NCI-H1105 (cell line): ENCODE measurements around the gene SUN5.
"Not testable (repeated sequence)": the region's sequence is repeated elsewhere in the genome, so short reads cannot be mapped to it uniquely, and the experiment has no call there.

Experiments used
- DNase-seq: peaks from one replicate; lab custom pipeline; 2025; lab: John Stamatoyannopoulos, UW

SUN5 gene

GRCh38 chr20:32977281-32978008 is 26.8 kb downstream of the SUN5 start:
- DNase-seq: no peak

GRCh38 chr20:32976746-32977145 is 27.5 kb downstream of the SUN5 start:
- DNase-seq: no peak

- no peak for DNase-seq
Observed at GRCh38 chr20:32975698-32976674, 28.2 kb downstream of the SUN5 start.

- DNase-seq: not testable (repeated sequence)
Observed at GRCh38 chr20:32975121-32975520, 29.1 kb downstream of the SUN5 start.

GRCh38 chr20:32974204-32975064 is 29.8 kb downstream of the SUN5 start:
- DNase-seq: not testable (repeated sequence)

GRCh38 chr20:32973077-32973717 is 31.0 kb downstream of the SUN5 start:
- DNase-seq: no peak

GRCh38 chr20:32972181-32973076 is 31.8 kb downstream of the SUN5 start:
- DNase-seq: no peak

- DNase-seq: no peak
Observed at GRCh38 chr20:32971703-32972161, 32.5 kb downstream of the SUN5 start.

GRCh38 chr20:32970973-32971300 is 33.3 kb downstream of the SUN5 start:
- no peak for DNase-seq

GRCh38 chr20:32970115-32970972 is 33.9 kb downstream of the SUN5 start:
- no peak for DNase-seq

- DNase-seq: no peak
Observed at GRCh38 chr20:32969356-32970114, 34.7 kb downstream of the SUN5 start.

GRCh38 chr20:32968478-32969241 is 35.6 kb downstream of the SUN5 start:
- no peak for DNase-seq

GRCh38 chr20:32967961-32968457 is 36.2 kb downstream of the SUN5 start:
- DNase-seq: no peak

- no peak for DNase-seq
Observed at GRCh38 chr20:32966881-32967781, 37.1 kb downstream of the SUN5 start.

- DNase-seq: no peak
Observed at GRCh38 chr20:32966382-32966781, 37.9 kb downstream of the SUN5 start.

GRCh38 chr20:32965581-32966373 is 38.5 kb downstream of the SUN5 start:
- no peak for DNase-seq
